Activated T-helper 1 cell treated with anti-CD3 and anti-CD28 coated beads, Interleukin-12 subunit alpha, Interleukin-12 subunit beta, Interleukin-2, Interleukin-4 antibody, amounts not matched to agents 30 ng/mL and 10 ng/mL and 1 ng/mL, durations not matched to agents 14 hours and 24 hours and 36 hours (primary cell): ENCODE results near the gene PCBP2. TPM values are rescaled to one million over a fixed set of nuclear protein-coding genes. Genes with fewer than 3 reads are reported as not detected.
"Not testable (repeated sequence)": the region's sequence is repeated elsewhere in the genome, so short reads cannot be mapped to it uniquely, and the experiment has no call there.

Source experiments
- DNase-seq: peaks from one replicate; pipeline ENCODE4 v3.0.0; 2021; ENCODE audit warnings: low spot score
- H3K27ac Mint-ChIP-seq: one replicate; pipeline ENCODE4 v1.8.0; 2021; ENCODE audit warnings: mild to moderate bottlenecking, mixed read lengths
- H3K27me3 Mint-ChIP-seq: one replicate; pipeline ENCODE4 v1.8.0; 2022; ENCODE audit warnings: mild to moderate bottlenecking, moderate library complexity, mixed read lengths; ENCODE audit not compliant: insufficient read depth
- H3K36me3 Mint-ChIP-seq: one replicate; pipeline ENCODE4 v1.8.0; 2021; ENCODE audit warnings: low read depth, mixed read lengths
- H3K4me1 Mint-ChIP-seq: one replicate; pipeline ENCODE4 v1.8.0; 2021; ENCODE audit warnings: low read depth, mixed read lengths
- H3K4me3 Mint-ChIP-seq: one replicate; pipeline ENCODE4 v1.8.0; 2021; ENCODE audit warnings: mild to moderate bottlenecking, moderate library complexity, mixed read lengths
- H3K9me3 Mint-ChIP-seq: one replicate; pipeline ENCODE4 v1.8.0; 2021; ENCODE audit warnings: mixed read lengths
- intact Hi-C: fragments of 100-400 bp; cut with micrococcal nuclease; formaldehyde crosslinking; loops from one replicate; pipeline ENCODE4 v1.15.1; 2024
- total RNA-seq: library from RNA; stranded (reverse); gene quantifications from 2 replicates; pipeline ENCODE4 v1.2.3, GENCODE V29; 2022

Gene PCBP2
- total RNA-seq, result 865 and 896 TPM in 2 replicates

DNA sequence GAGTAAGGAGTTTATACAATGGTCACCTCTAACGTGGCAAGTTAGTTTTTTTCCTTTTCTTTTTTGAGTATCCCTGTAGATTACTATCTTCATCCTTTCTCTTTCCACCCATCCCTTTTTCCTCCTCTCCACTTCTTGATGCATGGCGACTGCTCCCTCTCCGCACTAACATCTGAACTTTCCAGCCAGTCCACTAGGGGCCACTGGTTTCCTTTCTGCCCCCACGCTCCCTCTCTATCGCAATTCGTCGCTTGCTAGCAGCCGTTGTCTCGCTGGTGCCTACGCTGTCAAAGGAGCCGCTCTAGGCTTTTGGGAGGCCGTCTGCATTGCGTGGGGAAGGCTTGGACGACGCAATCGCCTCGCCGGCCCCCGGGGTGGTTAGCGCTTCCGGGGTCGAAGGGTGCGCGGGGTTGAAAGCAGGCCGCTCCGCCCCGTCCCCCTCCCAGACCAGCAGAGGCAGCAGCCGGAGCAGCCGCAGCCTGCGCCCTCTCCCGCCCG lies at the start of gene PCBP2:
PCBP2 (plus strand) TSS at position 442 of the 498 bp plus-strand sequence. CDS start 2,699 bp downstream, outside the sequence.
- peaks cover 29% of the 10 kb centered on the region for H3K4me1 Mint-ChIP-seq
- DNase-seq, result peak; percentile 97
- H3K4me3 Mint-ChIP-seq, result peak within 1 kb of the TSS; percentile 97
- peaks cover 49% of the 10 kb centered on the region for H3K36me3 Mint-ChIP-seq
- peak within 1 kb of the TSS; percentile 99 for H3K27ac Mint-ChIP-seq
- no peaks in the 10 kb centered on the region for H3K9me3 Mint-ChIP-seq
- intact Hi-C loops, result loop anchor here (1.0 to 10.0 kb wide), 17 partner anchors 10 to 445 kb away; partner anchors contain the start of genes AAAS, ATF7, ATP5MC2 and CSAD
- no peaks in the 10 kb centered on the region for H3K27me3 Mint-ChIP-seq

DNA sequence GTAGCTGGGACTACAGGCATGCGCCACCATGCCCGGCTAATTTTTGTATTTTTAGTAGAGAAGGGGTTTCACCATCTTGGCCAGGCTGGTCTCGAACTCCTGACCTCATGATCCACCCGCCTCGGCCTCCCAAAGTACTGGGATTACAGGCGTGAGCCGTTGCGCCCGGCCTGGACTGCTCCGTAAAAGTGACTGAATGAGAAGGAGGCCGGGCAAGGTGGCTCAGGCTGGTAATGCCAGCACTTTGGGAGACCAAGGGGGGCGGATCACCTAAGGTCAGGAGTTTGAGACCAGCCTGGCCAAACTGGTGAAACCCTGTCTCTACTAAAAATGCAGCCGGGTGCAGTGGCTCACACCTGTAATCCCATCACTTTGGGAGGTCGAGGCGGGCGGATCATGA lies 49.6 kb upstream of the PCBP2 start:
- peaks cover 11% of the 10 kb centered on the region for H3K36me3 Mint-ChIP-seq
- H3K9me3 Mint-ChIP-seq, H3K4me1 Mint-ChIP-seq, H3K4me3 Mint-ChIP-seq, H3K27me3 Mint-ChIP-seq, H3K27ac Mint-ChIP-seq, DNase-seq, intact Hi-C loops: not testable (repeated sequence)

DNA sequence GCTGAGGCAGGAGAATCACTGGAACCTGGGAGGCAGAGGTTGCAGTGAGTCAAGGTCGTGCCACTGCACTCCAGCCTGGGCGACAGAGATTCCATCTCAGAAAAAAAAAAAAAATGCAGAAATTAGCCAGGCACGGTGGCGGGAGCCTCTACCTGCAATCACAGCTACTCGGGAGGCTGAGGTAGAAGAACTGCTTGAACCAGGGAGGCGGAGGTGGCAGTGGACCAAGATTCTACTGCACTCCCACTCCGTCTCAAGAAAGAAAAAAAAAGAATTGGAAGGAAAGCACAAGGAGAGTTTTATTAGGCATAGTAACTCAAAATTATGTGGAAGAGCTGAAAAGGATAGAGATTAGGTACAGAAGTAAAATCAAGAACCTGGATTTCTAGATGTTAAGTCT lies 49.0 kb upstream of the PCBP2 start:
- DNase-seq, result no peak
- no peak overlapping the region for H3K27ac Mint-ChIP-seq
- H3K9me3 Mint-ChIP-seq, result no peaks in the 10 kb centered on the region

DNA sequence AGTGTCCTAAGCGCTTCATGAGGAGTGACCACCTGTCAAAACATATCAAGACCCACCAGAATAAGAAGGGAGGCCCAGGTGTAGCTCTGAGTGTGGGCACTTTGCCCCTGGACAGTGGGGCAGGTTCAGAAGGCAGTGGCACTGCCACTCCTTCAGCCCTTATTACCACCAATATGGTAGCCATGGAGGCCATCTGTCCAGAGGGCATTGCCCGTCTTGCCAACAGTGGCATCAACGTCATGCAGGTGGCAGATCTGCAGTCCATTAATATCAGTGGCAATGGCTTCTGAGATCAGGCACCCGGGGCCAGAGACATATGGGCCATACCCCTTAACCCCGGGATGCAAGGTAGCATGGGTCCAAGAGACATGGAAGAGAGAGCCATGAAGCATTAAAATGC lies 41.0 kb upstream of the PCBP2 start:
- Mint-ChIP-seq H3K4me3 (no peak overlapping the region), H3K27ac (no peak overlapping the region), H3K36me3 (peaks cover 37% of the 10 kb centered on the region), H3K9me3 (no peaks in the 10 kb centered on the region), H3K4me1 (peaks cover 26% of the 10 kb centered on the region), H3K27me3 (no peaks in the 10 kb centered on the region)
- no peak for DNase-seq
- intact Hi-C loops, result no loop called here

More for the DNA sequence above, 49.0 kb upstream of the PCBP2 start:
- intact Hi-C loops, result no loop called here
- H3K27me3 Mint-ChIP-seq, result peaks cover 2% of the 10 kb centered on the region
- peaks cover 3% of the 10 kb centered on the region for H3K4me1 Mint-ChIP-seq
- H3K36me3 Mint-ChIP-seq, result peaks cover 11% of the 10 kb centered on the region
- H3K4me3 Mint-ChIP-seq, result no peak overlapping the region

DNA sequence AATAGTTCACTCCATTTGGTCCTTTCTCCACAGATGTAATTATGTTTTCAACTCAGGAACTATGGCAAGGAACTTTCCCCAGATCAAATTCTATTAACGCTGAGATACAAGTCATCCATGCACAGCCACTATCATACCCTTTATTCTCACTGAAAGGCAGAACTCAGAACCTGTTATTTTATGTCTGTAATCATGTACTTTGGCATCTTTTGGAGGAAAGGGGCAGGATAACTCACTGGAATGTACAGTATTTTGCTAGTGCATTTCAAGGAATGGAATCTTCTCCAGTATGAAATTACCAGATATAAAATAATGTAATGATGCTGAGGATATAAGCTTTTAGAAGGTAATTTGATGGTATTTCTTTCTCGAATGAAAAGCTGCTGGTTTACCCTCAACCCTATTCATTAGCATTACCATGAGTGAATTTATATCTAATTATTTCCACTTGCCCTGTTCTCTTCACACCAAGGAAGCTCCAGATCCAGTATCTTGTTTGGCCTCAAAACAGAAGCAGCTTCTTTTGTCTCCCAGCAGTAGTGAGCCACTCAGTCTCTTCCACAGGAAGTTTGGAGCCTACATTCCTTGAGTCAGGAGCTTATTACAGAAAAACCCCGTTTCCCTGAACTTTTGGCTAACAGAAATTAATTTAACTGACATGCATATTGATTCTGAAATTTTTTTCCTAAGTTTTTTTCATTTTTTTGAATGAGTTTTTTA lies 38.3 kb upstream of the PCBP2 start:
- Mint-ChIP-seq H3K4me1 (peaks cover 34% of the 10 kb centered on the region), H3K9me3 (no peaks in the 10 kb centered on the region), H3K36me3 (peaks cover 34% of the 10 kb centered on the region), H3K27ac (peak overlapping the region; percentile 26), H3K27me3 (no peaks in the 10 kb centered on the region), H3K4me3 (peak overlapping the region; percentile 4)
- DNase-seq, result no peak
- intact Hi-C loops, result loop anchor here (1.0 kb wide), 1 partner anchor 8 kb away; no protein-coding TSS in a partner anchor

DNA sequence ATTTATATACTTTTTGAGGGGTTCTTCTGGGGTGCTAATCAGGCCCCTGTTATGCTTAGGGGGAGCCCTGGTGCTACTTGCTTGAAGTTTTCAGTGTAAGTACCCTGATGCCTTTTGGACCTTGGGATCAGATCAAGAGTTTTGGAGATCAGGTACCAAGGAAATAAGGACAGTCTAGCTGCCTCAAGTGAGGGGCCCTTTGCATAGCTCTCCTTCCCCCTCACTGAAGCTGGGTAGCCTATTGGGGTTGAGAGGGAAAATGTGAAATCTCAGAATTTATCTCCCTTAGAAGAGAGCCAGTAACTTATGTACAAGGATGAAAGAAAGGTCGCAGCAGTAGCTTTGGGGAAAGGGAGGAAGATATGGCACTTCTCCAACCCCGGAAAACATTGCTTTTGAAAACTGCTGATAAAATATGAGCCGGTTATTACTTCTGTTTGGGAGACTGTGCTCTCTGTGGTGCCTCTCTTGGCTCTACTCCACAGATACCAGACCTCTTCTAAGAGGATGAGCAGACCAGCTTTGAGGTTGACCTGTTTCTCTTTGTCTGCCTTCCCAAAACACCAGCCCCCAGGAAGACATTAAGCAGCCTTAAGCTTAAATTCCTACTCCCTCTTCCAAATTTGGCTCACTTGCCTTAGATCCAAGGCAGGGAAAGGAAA lies 37.0 kb upstream of the PCBP2 start:
- no peak for DNase-seq
- Mint-ChIP-seq H3K27ac (peak overlapping the region; percentile 36), H3K4me3 (no peak overlapping the region), H3K9me3 (no peaks in the 10 kb centered on the region), H3K36me3 (peaks cover 28% of the 10 kb centered on the region), H3K27me3 (no peaks in the 10 kb centered on the region), H3K4me1 (peaks cover 38% of the 10 kb centered on the region)
- intact Hi-C loops, result no loop called here

DNA sequence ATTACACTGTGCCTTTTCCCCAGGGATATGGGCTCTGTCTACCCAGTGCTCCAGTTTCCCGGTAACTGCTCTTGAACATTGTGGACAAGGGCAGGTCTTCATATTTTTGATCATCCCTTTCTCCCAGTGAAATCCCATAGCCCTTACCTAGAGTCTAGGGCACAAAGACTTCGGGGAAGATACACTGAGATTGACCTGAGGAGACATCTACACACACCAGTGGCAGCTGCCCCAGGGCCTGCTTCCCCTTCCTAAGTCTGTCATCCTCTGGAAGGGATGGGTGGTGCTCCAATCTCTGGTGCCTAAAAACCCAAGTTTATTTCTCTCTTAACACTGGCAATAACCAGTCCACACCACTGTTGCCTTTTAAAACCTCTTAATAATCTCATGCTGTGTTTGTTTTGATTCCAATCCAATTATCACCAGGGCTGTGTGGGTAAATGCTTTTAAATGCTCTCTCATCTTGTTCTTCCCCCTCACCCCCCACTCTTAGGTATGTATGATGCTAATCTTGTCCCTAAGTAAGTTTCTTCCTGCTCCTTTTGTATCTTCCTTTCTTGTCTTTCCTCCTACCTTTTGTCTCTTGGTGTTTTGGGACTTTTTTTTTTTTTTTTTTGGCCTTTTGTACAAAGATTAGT lies 36.0 kb upstream of the PCBP2 start:
- H3K9me3 Mint-ChIP-seq, intact Hi-C loops, DNase-seq, H3K4me3 Mint-ChIP-seq, H3K27me3 Mint-ChIP-seq: not testable (repeated sequence)
- H3K27ac Mint-ChIP-seq, result peak overlapping the region; percentile 61
- peaks cover 38% of the 10 kb centered on the region for H3K4me1 Mint-ChIP-seq
- H3K36me3 Mint-ChIP-seq, result peaks cover 23% of the 10 kb centered on the region

DNA sequence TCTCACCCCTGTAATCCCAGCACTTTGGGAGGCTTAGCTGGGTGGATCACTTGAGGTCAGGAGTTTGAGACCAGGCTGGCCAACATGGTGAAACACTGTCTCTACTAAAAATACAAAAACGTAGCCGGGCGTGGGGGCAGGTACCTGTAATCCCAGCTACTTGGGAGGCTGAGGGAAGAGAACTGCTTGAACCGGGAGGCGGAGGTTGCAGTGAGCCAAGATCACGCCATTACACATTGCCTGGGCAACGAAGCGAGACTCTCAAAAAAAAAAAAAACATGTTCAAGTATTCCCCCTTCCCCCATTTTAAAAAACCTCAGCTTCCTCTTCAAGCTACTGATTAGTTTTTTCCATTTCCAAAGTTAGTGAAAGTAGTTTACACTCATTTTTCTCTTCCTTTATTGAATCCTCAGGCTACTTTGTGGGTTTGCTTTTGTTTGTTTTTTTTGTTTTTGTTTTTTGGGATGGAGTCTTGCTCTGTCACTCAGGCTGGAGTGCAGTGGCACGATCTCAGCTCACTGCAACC lies 34.5 kb upstream of the PCBP2 start:
- H3K27ac Mint-ChIP-seq, result peak overlapping the region; percentile 78
- H3K4me1 Mint-ChIP-seq, result peaks cover 39% of the 10 kb centered on the region
- intact Hi-C loops, H3K27me3 Mint-ChIP-seq, DNase-seq, H3K9me3 Mint-ChIP-seq: not testable (repeated sequence)
- peak overlapping the region; percentile 44 for H3K4me3 Mint-ChIP-seq
- peaks cover 15% of the 10 kb centered on the region for H3K36me3 Mint-ChIP-seq

DNA sequence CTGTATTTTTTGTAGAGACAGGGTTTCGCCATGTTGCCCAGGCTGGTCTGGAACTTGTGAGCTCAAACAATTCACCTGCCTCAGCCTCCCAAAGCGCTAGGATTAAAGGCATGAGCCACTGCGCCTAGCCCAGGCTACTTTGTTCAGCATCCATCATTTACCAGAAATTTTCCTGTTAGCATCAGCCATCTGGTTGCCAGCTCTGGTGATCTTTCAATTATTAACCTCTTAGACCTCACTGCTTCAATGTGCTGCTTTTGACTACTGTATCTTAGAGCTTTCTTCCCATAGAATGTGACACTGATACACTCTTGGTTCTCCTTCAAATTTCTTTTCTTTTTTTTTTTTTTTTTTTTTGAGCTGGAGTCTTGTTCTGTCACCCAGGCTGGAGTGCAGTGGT lies 33.7 kb upstream of the PCBP2 start:
- Mint-ChIP-seq H3K4me3 (no peak overlapping the region), H3K27me3 (peaks cover 2% of the 10 kb centered on the region), H3K36me3 (peaks cover 8% of the 10 kb centered on the region), H3K9me3 (no peaks in the 10 kb centered on the region), H3K4me1 (peaks cover 30% of the 10 kb centered on the region), H3K27ac (peak overlapping the region; percentile 11)
- intact Hi-C loops, result no loop called here
- no peak for DNase-seq

DNA sequence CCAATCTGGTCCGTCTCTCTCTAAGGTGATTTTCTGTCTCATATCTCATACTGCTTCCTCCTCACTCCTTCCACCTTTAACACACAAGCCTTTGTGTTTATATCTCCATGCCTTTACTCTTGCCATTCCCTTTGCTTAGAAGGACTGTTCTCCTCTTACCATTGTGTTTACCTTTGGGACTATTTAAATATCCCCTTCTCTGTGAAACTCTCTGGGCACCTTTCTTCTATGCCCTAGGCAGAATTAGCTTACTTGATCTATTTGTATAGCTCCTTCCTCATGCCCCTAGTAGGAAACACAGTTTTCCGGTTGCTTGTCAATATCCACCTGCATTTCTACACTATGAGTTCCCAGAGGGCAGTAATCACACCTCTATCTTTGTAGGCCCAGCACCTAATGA lies 32.1 kb upstream of the PCBP2 start:
- intact Hi-C loops, result loop anchor here (10.0 kb wide), 1 partner anchor 265 kb away; no protein-coding TSS in a partner anchor
- peaks cover 4% of the 10 kb centered on the region for H3K36me3 Mint-ChIP-seq

DNA sequence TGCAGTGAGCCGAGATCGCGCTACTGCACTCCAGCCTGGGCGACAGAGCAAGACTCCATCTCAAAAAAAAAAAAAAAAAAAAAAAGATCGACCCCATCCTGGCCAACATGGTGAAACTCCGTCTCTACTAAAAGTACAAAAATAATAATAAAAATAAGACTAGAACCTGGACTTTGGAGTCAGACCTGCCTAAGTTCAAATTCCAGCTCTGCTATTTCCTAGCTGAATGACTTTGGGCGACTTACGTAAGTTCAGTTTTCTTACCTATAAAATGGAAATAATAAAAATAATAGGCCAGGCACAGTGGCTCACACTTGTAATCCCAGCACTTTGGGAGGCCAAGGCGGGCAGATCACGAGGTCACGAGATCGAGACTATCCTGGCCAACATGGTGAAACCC lies 29.7 kb upstream of the PCBP2 start:
- H3K36me3 Mint-ChIP-seq, H3K27me3 Mint-ChIP-seq, H3K27ac Mint-ChIP-seq, H3K9me3 Mint-ChIP-seq, H3K4me3 Mint-ChIP-seq, DNase-seq: not testable (repeated sequence)
- H3K4me1 Mint-ChIP-seq, result peaks cover 19% of the 10 kb centered on the region
- intact Hi-C loops, result loop anchor here (10.0 kb wide), 1 partner anchor 267 kb away; no protein-coding TSS in a partner anchor

More for the DNA sequence above, 32.1 kb upstream of the PCBP2 start:
- H3K4me1 Mint-ChIP-seq, result peaks cover 20% of the 10 kb centered on the region
- H3K27ac Mint-ChIP-seq, result no peak overlapping the region
- no peak overlapping the region for H3K4me3 Mint-ChIP-seq
- H3K27me3 Mint-ChIP-seq, result peaks cover 2% of the 10 kb centered on the region
- DNase-seq, result no peak
- no peaks in the 10 kb centered on the region for H3K9me3 Mint-ChIP-seq

DNA sequence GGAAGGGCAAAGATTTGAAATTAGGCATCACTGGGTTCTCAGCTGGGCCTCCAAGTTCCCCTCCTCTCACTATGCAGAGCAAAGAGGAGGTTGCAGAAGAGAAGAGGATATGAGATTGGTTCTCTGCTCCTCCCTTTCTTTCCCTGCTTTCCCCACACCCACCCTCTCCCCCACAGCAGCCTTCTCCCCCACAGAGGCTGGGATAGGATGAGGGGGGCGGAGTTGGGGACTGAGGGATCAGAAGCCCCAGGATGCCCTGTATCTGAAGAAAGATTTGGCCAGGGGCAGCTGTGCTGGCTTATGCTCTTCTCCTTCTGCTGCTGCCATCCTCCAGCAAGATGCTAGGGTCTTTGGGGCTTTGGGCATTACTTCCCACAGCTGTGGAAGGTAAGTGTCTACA lies 28.3 kb upstream of the PCBP2 start, which contains the start of gene AMHR2:
AMHR2 (plus strand) TSS at position 259 of the 400 bp plus-strand sequence; CDS start at position 339, 80 bp downstream.
- intact Hi-C loops, result loop anchor here (10.0 kb wide), 1 partner anchor 269 kb away; no protein-coding TSS in a partner anchor
- Mint-ChIP-seq H3K36me3 (no peaks in the 10 kb centered on the region), H3K4me1 (peaks cover 22% of the 10 kb centered on the region), H3K4me3 (no peak within 1 kb of the TSS), H3K9me3 (no peaks in the 10 kb centered on the region), H3K27me3 (peaks cover 2% of the 10 kb centered on the region), H3K27ac (no peak within 1 kb of the TSS)
- no peak for DNase-seq
